Karpas-422 (cell line): Measurements from ENCODE around the gene GPRIN3. TPM values are rescaled to one million over a fixed set of nuclear protein-coding genes. Genes with fewer than 3 reads are reported as not detected.

Experiments used
- DNase-seq: peaks from one replicate; pipeline ENCODE4 v3.0.0-alpha.2; 2015
- H2AFZ ChIP-seq: fragments of 200-600 bp; sonication (generic); 2 replicates; pipeline ENCODE4 v1.6.1; 2014; ENCODE audit warnings: antibody characterized with exemption, low read length, mixed read lengths
- H3K27ac ChIP-seq: fragments of 200-600 bp; sonication (generic); 2 replicates; pipeline ENCODE4 v1.5.1; 2014; ENCODE audit warnings: mild to moderate bottlenecking, low read length, moderate library complexity
- H3K27me3 ChIP-seq: fragments of 200-600 bp; sonication (generic); 2 replicates; pipeline ENCODE4 v1.6.1; 2014; ENCODE audit warnings: low read length, mixed read lengths
- H3K36me3 ChIP-seq: fragments of 200-600 bp; sonication (generic); 2 replicates; pipeline ENCODE4 v1.6.1; 2014; ENCODE audit warnings: low read length, mixed read lengths; ENCODE audit not compliant: insufficient read depth
- H3K4me1 ChIP-seq: fragments of 200-600 bp; sonication (generic); 2 replicates; pipeline ENCODE4 v1.6.1; 2014; ENCODE audit warnings: mild to moderate bottlenecking, low read length, mixed read lengths
- H3K4me2 ChIP-seq: fragments of 200-600 bp; sonication (generic); 2 replicates; pipeline ENCODE4 v1.6.1; 2014; ENCODE audit warnings: low read length, low read depth, mild to moderate bottlenecking; ENCODE audit not compliant: poor library complexity, severe bottlenecking
- H3K4me3 ChIP-seq: fragments of 200-600 bp; sonication (generic); 2 replicates; pipeline ENCODE4 v1.5.1; 2014; ENCODE audit warnings: mild to moderate bottlenecking, antibody characterized with exemption, low read length, mixed read lengths
- H3K79me2 ChIP-seq: fragments of 200-600 bp; sonication (generic); 2 replicates; pipeline ENCODE4 v1.6.1; 2014; ENCODE audit warnings: mild to moderate bottlenecking, low read length, mixed read lengths
- H3K9ac ChIP-seq: fragments of 200-600 bp; sonication (generic); 2 replicates; pipeline ENCODE4 v1.6.0; 2014; ENCODE audit warnings: low read length
- H3K9me2 ChIP-seq: fragments of 200-600 bp; sonication (generic), shearing (Covaris generic); replicated peaks from 2 replicates; pipeline ENCODE4 v1.6.0; 2014; ENCODE audit warnings: mild to moderate bottlenecking, low read length, moderate library complexity; ENCODE audit not compliant: insufficient read depth
- H3K9me3 ChIP-seq: fragments of 300-700, 200-600 bp; sonication (generic); 2 replicates; pipeline ENCODE4 v1.6.1; 2014; ENCODE audit warnings: low read length, mixed read lengths
- H4K20me1 ChIP-seq: fragments of 200-600 bp; sonication (generic); 2 replicates; pipeline ENCODE4 v1.6.1; 2014; ENCODE audit warnings: mild to moderate bottlenecking, antibody characterized with exemption, low read length, low read depth; ENCODE audit not compliant: insufficient read depth
- total RNA-seq: library from RNA; depleted of rRNA; stranded (reverse); fragments of >200 nt; shearing (Covaris generic); gene quantifications from 2 replicates; pipeline ENCODE4 v1.2.3, GENCODE V29; 2014; ENCODE audit warnings: low replicate concordance

Gene GPRIN3
- total RNA-seq, 1 experiment from 2014 or later = 0.63 TPM

GRCh38 chr4:89270792-89271191 is 36.8 kb downstream of the GPRIN3 start:
- DNase-seq = no peak
- Histone ChIP-seq H2AFZ (no peak overlapping the region), H3K27ac (no peak overlapping the region), H3K9me2 (no peaks in the 10 kb centered on the region), H3K79me2 (no peaks in the 10 kb centered on the region), H3K4me2 (no peak overlapping the region), H3K4me1 (no peaks in the 10 kb centered on the region), H3K4me3 (no peak overlapping the region), H3K27me3 (no peaks in the 10 kb centered on the region), H3K9ac (no peak overlapping the region), H3K36me3 (no peaks in the 10 kb centered on the region), H3K9me3 (no peaks in the 10 kb centered on the region), H4K20me1 (no peaks in the 10 kb centered on the region)

DNA sequence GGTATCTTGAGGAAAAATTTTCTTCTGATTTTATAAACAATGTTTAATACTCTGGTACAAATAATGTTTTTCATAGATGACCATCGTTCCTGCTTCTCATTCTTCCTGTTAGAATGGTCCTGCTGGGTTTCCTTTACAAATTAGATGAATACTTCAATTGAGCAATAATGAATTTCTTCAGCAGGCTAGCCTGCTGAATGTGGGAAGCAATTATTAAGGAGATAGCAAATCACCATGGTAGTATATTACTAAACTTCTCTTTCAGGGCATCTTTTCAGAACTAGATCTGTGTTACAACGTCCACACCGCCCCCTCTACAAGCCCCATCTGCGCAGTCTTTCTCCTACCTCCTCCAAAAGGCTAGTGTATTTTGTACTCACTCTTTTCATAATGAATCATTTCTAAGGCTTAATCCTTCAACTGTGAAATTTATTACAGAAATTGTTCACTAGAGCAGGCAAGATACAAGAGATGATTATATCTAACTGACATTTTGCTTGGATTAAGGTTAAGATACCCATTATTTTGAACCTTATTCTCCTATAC is 38.4 kb downstream of the GPRIN3 start:
- H4K20me1 ChIP-seq = no peaks in the 10 kb centered on the region
- no peak overlapping the region for H3K4me2 ChIP-seq
- H3K36me3 ChIP-seq = no peaks in the 10 kb centered on the region
- no peaks in the 10 kb centered on the region for H3K79me2 ChIP-seq
- H3K9me2 ChIP-seq = no peaks in the 10 kb centered on the region
- H3K9me3 ChIP-seq = no peaks in the 10 kb centered on the region
- no peak overlapping the region for H3K9ac ChIP-seq
- no peak for DNase-seq
- H3K4me1 ChIP-seq = no peaks in the 10 kb centered on the region
- no peak overlapping the region for H3K4me3 ChIP-seq
- H3K27ac ChIP-seq = no peak overlapping the region
- no peaks in the 10 kb centered on the region for H3K27me3 ChIP-seq
- no peak overlapping the region for H2AFZ ChIP-seq

- Histone ChIP-seq H3K27ac (no peak overlapping the region), H3K9me3 (no peaks in the 10 kb centered on the region), H3K4me1 (no peaks in the 10 kb centered on the region), H2AFZ (no peak overlapping the region), H3K36me3 (no peaks in the 10 kb centered on the region), H3K79me2 (no peaks in the 10 kb centered on the region), H3K27me3 (no peaks in the 10 kb centered on the region), H3K9me2 (no peaks in the 10 kb centered on the region), H3K4me3 (no peak overlapping the region), H3K9ac (no peak overlapping the region), H3K4me2 (no peak overlapping the region), H4K20me1 (no peaks in the 10 kb centered on the region)
- DNase-seq = no peak
These were observed 38.9 kb downstream of the GPRIN3 start for GRCh38 chr4:89268679-89269078.

- no peaks in the 10 kb centered on the region for H3K36me3 ChIP-seq
These were observed 39.8 kb downstream of the GPRIN3 start for GRCh38 chr4:89267846-89268245.

GRCh38 chr4:89267392-89267791 is 40.2 kb downstream of the GPRIN3 start:
- Histone ChIP-seq H3K4me1 (no peaks in the 10 kb centered on the region), H3K9me3 (no peaks in the 10 kb centered on the region), H3K4me3 (no peak overlapping the region), H3K9ac (no peak overlapping the region), H3K27me3 (no peaks in the 10 kb centered on the region), H2AFZ (no peak overlapping the region), H3K36me3 (no peaks in the 10 kb centered on the region), H3K9me2 (no peaks in the 10 kb centered on the region), H3K27ac (no peak overlapping the region), H4K20me1 (no peaks in the 10 kb centered on the region), H3K79me2 (no peaks in the 10 kb centered on the region), H3K4me2 (no peak overlapping the region)
- DNase-seq = no peak

More at GRCh38 chr4:89267846-89268245, 39.8 kb downstream of the GPRIN3 start:
- H3K4me2 ChIP-seq = no peak overlapping the region
- H3K27ac ChIP-seq = no peak overlapping the region
- H3K79me2 ChIP-seq = no peaks in the 10 kb centered on the region
- no peak for DNase-seq
- H3K4me3 ChIP-seq = no peak overlapping the region
- no peak overlapping the region for H3K9ac ChIP-seq
- no peaks in the 10 kb centered on the region for H4K20me1 ChIP-seq
- H3K9me3 ChIP-seq = no peaks in the 10 kb centered on the region
- no peaks in the 10 kb centered on the region for H3K9me2 ChIP-seq
- no peak overlapping the region for H2AFZ ChIP-seq
- H3K4me1 ChIP-seq = no peaks in the 10 kb centered on the region
- H3K27me3 ChIP-seq = no peaks in the 10 kb centered on the region

- Histone ChIP-seq H3K27me3 (no peaks in the 10 kb centered on the region), H3K9me3 (no peaks in the 10 kb centered on the region), H3K79me2 (no peaks in the 10 kb centered on the region), H3K4me3 (no peak overlapping the region), H3K27ac (no peak overlapping the region), H3K4me1 (no peaks in the 10 kb centered on the region), H4K20me1 (no peaks in the 10 kb centered on the region), H3K4me2 (no peak overlapping the region), H3K9me2 (no peaks in the 10 kb centered on the region), H3K9ac (no peak overlapping the region), H3K36me3 (no peaks in the 10 kb centered on the region), H2AFZ (no peak overlapping the region)
- no peak for DNase-seq
These were observed 41.5 kb downstream of the GPRIN3 start for GRCh38 chr4:89266128-89266527.

- H3K4me1 ChIP-seq = peaks cover 8% of the 10 kb centered on the region
- DNase-seq = no peak
- H3K36me3 ChIP-seq = no peaks in the 10 kb centered on the region
- no peaks in the 10 kb centered on the region for H3K27me3 ChIP-seq
- H3K4me2 ChIP-seq = no peak overlapping the region
- no peaks in the 10 kb centered on the region for H3K9me3 ChIP-seq
- H3K4me3 ChIP-seq = no peak overlapping the region
- H3K9ac ChIP-seq = no peak overlapping the region
- H2AFZ ChIP-seq = no peak overlapping the region
- H3K9me2 ChIP-seq = no peaks in the 10 kb centered on the region
- H4K20me1 ChIP-seq = no peaks in the 10 kb centered on the region
- no peaks in the 10 kb centered on the region for H3K79me2 ChIP-seq
- H3K27ac ChIP-seq = no peak overlapping the region
These were observed 44.3 kb downstream of the GPRIN3 start for GRCh38 chr4:89263265-89263664.

DNA sequence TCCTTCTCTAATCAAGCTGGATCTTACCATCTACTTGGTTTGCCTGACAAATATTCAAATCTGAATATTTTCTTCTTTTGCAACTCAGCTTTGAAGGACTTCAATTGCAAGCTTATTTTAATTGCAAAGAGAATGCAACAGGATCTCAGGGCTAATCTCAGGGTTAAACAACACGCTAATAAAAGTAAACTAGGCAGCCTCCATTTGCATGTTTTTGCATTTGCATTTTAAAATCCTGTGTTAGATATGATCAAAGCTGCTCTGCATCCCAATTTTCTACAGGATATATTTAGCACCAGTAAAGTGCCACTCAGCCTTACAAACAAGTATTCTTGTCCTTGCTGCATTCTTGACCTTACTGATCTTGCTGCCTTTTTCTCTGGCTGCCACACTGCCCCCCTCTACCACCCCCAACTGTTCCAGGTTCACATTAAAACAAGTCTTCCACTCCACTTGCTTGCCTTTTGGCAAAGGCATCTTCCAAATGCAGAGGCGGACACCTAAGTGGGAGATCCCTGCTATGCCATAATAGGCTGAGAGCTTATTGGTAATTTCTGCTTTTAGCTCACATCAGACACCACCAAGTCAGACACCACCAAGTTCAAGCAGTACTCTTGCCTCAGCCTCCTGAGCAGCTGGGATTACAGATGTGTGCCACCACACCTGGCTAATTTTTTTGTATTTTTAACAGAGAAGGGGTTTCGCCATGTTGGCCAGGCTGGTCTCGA is 48.1 kb downstream of the GPRIN3 start:
- Histone ChIP-seq H3K36me3 (no peaks in the 10 kb centered on the region), H2AFZ (no peak overlapping the region), H3K27ac (no peak overlapping the region), H3K79me2 (no peaks in the 10 kb centered on the region), H3K4me1 (peaks cover 16% of the 10 kb centered on the region), H4K20me1 (no peaks in the 10 kb centered on the region), H3K9me2 (no peaks in the 10 kb centered on the region), H3K4me3 (no peak overlapping the region), H3K27me3 (no peaks in the 10 kb centered on the region; the same call in 1 of the 2 replicates), H3K9me3 (no peaks in the 10 kb centered on the region), H3K4me2 (no peak overlapping the region), H3K9ac (no peak overlapping the region)
- no peak for DNase-seq
